Activated naive CD4-positive, alpha-beta T cell (primary cell): ENCODE measurements around the gene MMP19.

Source experiments
- DNase-seq, 4 experiments: peaks; one replicate each; lab custom pipeline; 2025; lab: John Stamatoyannopoulos, UW

MMP19 gene

DNA sequence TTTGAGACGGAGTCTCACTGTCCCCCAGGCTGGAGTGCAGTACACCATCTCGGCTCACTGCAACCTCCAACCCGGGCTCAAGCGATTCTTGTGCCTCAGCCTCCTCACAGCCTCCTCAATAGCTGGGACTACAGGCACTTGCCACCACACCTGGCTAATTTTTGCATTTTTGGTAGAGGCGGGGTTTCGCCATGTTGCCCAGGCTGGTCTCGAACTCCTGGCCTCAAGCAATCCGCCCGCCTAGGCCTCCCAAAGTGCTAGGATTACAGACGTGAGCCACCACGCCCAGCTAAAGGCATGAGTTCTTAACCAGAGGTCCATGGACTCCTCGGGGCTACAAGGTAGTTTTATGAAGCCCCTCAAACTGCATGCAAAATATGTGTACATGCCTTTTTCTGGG is 27.3 kb downstream of the MMP19 start:
- no peak for DNase-seq

DNA sequence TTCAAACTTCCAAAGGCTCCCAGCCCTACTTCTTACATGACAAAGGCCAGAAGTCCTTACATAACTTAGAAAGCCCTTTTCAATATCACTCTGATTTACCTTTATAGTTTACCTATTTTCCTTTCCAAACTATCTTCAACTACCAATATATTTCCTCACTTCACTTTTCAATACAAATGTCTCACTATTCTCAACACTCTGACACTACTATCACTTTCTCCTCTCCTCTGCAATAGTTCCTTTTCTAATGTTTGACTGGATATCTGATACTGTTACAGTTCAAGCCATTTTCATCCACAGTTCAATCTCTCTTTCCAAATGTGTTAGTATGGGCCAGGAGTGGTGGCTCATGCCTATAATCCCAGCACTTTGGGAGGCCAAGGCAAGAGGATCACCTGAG is 28.5 kb downstream of the MMP19 start:
- DNase-seq = no peak

DNA sequence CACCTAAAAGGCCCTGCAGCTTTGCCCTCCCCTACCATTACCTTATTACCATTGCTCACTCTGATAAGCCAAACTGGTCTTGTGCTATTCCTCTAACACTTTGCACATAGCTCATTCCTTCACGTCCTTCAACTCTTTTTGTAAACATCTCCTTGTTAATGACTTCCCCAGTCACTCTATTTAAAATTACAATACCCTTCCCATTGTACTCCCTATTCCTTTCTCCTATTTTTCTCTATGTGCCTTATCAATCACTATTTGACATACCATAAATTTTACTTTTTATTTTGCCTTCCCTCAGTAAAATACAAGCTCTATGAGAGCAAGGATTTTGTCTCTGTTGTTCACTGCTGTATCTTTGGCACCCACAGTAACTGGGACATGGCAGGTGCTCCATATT is 30.6 kb downstream of the MMP19 start:
- DNase-seq = no peak

DNA sequence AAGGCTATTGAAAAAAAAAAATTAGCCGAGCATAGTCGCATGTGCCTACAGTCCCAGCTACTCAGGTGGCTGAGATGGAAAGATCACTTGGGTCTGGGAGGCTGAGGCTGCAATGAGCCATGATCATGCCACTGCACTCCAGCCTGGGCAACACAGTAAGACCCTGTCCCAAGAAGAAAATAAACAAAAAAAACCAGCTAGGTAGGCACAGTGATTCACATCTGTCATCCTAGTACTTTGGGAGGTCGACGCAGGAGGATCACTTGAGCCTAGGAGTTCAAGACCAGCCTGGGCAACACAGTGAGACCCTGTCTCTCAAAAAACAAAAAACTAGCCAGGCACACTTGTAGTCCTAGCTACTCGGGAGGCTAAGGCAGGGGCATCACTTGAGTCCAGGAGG is 33.5 kb downstream of the MMP19 start:
- DNase-seq = no peak

DNA sequence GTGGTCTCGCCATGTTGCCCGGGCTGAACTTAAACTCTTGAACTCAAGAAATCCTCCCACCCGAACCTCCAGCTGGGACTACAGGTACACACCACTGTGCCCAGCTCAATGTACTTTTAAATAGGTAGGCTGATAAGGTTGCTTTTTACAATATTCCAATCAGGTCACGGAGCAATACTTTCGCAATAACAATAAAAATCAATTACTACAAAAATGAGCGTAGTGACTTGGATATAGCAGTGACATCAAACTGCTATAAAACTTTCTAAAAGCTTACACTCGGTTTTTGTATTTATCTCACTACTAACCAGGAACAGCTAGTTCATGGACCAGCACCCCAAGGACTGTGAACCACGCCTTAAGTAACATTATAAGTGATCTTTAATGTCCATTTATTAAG is 35.8 kb downstream of the MMP19 start:
- DNase-seq = no peak

DNA sequence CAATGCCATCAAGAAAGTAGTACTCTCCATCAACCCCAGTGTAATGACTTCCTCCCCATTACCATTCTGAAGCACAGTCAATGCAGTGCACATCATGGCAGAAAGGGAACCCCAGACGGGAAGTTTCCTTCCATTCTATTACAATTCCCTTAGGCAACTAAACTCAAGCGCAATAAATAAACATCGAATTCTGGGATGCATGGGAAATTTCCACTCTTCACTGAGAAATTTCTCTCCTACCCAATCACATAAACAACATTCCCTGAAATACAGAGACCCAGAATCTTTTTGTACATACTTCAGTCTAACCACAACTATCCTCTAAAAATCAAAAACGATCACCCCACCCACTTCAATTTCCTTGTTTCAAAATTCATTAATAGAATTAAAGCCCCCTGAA is 45.2 kb downstream of the MMP19 start:
- no peak for DNase-seq

DNA sequence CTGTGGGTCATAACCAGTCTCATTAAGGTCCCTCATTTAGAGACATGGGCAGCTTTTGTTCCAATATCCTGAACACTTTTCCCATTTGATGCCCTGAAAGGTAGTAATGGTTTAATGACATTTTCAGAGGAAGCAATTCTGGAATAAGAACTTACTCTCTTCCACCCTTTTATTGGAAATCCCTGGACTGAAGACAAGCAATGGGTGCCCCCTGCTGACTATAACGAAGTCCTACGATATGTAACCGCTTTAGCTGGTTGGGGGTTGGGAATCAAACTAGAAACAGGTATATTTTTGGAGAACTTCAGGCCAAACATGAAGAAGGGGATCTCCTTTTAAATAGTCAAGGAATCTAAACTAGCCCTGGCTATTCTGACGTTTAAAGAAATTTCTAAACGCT is 45.7 kb downstream of the MMP19 start:
- no peak for DNase-seq

DNA sequence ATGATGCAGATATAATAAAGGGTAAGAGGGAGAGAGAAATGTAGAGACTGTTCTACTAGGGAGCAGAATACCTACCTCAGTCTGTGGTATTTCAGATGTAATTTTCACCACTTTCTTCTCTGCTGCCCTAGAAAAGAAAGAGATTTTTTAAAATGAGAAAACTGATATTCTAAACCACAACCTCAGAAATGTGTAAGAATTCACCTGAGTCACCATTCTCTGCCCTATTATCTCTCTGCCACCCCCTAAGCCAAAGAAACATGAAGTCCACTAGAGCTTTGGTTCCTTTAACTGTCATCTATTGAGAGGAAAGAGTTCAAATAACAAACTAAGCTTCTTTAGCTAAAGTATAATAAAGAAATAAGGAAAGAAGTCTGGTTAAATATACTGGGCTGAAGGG is 46.8 kb downstream of the MMP19 start:
- no peak for DNase-seq

DNA sequence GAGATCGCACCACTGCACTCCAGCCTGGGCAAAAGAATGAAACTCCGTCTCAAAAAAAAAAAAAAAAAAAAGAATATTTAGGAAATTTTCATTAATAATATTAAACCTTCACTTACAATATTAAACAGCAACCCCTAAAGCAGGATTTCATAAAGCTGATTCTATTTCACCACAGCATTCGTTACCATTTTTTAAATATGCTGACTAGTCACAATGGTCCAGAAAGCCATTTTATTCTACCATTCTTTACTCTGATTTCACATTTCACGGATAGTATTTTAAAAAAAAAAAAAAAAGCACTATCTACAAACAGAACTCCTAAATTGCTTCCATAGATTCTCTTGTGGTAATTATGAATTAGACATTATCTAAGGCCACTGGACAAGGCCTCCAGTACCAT is 52.8 kb downstream of the MMP19 start:
- DNase-seq = no peak

DNA sequence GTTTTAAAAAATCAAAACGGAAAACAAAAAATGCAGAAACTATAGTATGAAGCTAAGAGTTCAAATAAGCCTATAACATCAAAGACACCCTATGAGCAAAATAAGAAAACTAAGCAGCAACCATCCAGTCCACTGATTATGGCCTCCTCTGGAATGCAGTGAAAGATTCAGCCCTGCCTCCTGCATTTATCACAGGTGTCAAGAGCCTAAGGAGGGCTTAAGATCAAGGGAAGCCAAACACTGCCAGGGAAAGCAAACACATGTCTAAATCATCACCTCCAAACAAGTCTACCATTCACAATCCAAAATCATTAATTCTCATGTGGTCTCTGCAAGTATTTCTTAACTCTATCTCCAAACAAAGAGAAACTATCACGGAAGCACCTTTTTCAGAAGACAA is 53.6 kb downstream of the MMP19 start:
- no peak for DNase-seq

DNA sequence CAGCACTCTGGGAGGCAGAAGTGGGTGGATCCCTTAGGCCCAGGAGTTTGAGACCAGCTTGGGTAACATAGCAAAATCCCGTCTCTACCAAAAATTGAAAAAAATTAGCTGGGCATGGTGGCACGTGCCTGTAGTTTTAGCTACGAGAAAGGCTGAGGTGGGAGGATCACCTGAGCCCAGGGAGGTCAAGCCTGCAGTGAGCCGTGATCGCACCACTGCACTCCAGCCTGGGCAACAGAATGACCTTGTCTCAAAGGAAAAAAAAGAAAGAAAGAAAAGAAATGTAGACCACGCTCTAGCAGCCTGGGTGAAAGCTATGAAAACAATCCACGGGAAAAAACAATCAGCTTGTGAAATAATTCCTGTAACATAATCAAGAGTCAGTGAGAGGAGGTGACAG is 54.2 kb downstream of the MMP19 start:
- DNase-seq = no peak
